Measurements from ENCODE around the gene PRKCH.

PRKCH gene

DNA sequence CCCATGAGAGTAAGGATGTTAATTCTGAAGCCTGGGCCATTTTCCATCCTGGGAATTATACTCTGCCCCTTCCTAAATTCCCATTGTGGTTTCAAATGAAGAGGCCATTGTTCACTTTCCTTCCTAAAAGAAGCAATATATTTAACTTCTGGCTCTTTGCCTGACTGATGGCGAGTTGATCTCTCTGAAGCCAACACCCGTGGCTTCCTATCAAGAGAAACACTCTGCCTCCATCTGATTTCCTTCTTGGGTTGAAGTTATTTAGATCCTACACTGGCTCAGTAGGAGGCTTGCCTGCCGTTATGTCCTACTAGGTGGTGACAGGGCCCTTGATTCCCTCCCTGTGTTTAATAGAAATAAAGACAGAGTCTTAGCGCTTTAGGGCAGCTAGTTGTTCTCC, 97.4 kb downstream of the PRKCH start:
- TF ChIP-seq, protein P1, sequence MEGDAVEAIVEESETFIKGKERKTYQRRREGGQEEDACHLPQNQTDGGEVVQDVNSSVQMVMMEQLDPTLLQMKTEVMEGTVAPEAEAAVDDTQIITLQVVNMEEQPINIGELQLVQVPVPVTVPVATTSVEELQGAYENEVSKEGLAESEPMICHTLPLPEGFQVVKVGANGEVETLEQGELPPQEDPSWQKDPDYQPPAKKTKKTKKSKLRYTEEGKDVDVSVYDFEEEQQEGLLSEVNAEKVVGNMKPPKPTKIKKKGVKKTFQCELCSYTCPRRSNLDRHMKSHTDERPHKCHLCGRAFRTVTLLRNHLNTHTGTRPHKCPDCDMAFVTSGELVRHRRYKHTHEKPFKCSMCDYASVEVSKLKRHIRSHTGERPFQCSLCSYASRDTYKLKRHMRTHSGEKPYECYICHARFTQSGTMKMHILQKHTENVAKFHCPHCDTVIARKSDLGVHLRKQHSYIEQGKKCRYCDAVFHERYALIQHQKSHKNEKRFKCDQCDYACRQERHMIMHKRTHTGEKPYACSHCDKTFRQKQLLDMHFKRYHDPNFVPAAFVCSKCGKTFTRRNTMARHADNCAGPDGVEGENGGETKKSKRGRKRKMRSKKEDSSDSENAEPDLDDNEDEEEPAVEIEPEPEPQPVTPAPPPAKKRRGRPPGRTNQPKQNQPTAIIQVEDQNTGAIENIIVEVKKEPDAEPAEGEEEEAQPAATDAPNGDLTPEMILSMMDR (IDR thresholded peaks at IDR 0.05; ENCODE audit: low read depth, low read length): no peak
- TF ChIP-seq POLR2A (IDR thresholded peaks at IDR 0.05; ENCODE audit: extremely low read depth, insufficient read length): no peak
- TF ChIP-seq, protein P2, sequence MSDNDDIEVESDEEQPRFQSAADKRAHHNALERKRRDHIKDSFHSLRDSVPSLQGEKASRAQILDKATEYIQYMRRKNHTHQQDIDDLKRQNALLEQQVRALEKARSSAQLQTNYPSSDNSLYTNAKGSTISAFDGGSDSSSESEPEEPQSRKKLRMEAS (IDR thresholded peaks at IDR 0.05; ENCODE audit: low read depth, low read length): no peak
- TF ChIP-seq MYC (IDR thresholded peaks at IDR 0.05; ENCODE audit: low read depth, low read length): no peak
- no peak for DNase-seq (ENCODE audit: low read depth)
- H3K4me3 ChIP-seq (ENCODE audit: low read depth, low read length): no peak overlapping the region

DNA sequence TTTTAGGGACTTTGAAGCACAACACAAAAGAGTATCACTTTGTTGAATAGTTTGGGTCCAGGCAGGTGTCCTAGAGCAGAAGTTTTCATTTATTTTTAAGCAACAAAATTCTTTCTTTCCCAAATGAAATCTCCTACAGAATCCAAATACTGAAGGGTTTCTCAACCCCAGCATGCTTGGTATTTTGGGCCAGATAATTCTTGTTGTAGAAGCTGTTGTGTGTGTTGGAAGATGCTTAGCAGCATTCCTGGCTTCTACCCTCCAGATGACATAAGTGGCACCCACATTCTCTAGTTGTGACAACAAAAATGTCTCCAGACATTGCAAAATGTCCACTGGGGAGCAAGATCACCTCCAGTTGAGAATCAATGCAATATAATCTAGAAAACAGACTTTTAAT, 97.8 kb downstream of the PRKCH start:
- no peak overlapping the region for H3K4me3 ChIP-seq (ENCODE audit: low read depth, low read length)
- no peak for DNase-seq (ENCODE audit: low read depth)
- TF ChIP-seq POLR2A (IDR thresholded peaks at IDR 0.05; ENCODE audit: extremely low read depth, insufficient read length) (no peak), MYC (IDR thresholded peaks at IDR 0.05; ENCODE audit: low read depth, low read length) (no peak)
- TF ChIP-seq, protein P2 (IDR thresholded peaks at IDR 0.05; ENCODE audit: low read depth, low read length): no peak
- TF ChIP-seq, protein P1 (IDR thresholded peaks at IDR 0.05; ENCODE audit: low read depth, low read length): no peak

DNA sequence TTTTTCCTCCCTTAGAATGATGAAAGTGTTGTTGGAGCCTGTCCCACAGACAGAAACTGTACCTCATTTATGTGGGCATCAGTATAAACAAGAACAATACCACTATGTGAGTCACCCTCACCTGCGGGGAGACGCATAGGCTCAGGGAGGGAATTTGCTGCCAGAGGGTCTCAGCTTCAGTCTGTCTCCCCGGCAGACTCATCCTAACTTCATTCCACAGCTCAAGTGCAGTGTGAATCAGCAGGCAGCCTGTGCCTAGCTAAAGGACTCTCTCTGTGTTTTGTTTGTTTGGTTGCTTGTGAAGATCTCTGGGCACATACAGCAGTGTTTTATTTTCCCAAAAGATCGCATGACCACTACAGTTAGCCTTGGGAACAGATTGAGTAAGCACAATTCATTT, 98.9 kb downstream of the PRKCH start:
- TF ChIP-seq MYC (IDR thresholded peaks at IDR 0.05; ENCODE audit: low read depth, low read length) (no peak), POLR2A (IDR thresholded peaks at IDR 0.05; ENCODE audit: extremely low read depth, insufficient read length) (no peak)
- TF ChIP-seq, protein P1 (IDR thresholded peaks at IDR 0.05; ENCODE audit: low read depth, low read length): no peak
- TF ChIP-seq, protein P2 (IDR thresholded peaks at IDR 0.05; ENCODE audit: low read depth, low read length): no peak
- DNase-seq (ENCODE audit: low read depth): no peak
- H3K4me3 ChIP-seq (ENCODE audit: low read depth, low read length): no peak overlapping the region

DNA sequence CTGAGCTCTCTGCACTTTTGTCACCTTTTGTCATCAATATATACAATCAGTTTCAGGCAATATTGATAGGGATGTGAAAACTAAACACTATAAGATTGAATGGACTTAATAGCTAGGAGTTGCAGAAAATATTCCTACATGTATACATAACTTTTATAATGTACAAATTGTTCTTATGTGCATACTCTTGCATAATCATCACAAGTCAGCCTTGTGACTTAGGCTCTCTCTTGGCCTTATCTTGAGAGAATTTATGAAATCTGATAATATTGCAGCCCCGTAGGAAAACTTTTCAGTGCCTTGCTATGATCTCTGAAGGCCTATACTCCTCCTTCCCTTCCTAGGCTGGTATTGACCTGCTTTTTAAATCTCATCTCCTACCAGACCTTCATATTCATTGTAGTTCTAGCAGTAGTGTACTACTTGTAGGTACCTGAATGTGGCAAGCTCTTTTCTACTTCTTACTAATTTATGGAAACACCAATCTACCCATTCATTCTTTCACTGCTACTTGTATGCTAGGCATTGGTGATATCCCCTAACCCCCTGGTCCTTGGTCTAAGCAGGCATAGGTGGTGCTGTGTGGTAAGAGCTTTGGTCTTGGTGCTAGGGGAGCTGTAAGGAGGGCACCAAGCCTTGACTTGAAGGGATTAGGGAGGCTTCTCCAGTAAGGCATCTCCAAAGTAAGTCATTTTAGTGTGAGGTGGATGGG, 100.0 kb downstream of the PRKCH start:
- DNase-seq (ENCODE audit: low read depth): no peak
- TF ChIP-seq POLR2A (IDR thresholded peaks at IDR 0.05; ENCODE audit: extremely low read depth, insufficient read length): no peak
- TF ChIP-seq, protein P1 (IDR thresholded peaks at IDR 0.05; ENCODE audit: low read depth, low read length): no peak
- no peak for TF ChIP-seq MYC (IDR thresholded peaks at IDR 0.05; ENCODE audit: low read depth, low read length)
- TF ChIP-seq, protein P2 (IDR thresholded peaks at IDR 0.05; ENCODE audit: low read depth, low read length): no peak
- H3K4me3 ChIP-seq (ENCODE audit: low read depth, low read length): no peak overlapping the region

DNA sequence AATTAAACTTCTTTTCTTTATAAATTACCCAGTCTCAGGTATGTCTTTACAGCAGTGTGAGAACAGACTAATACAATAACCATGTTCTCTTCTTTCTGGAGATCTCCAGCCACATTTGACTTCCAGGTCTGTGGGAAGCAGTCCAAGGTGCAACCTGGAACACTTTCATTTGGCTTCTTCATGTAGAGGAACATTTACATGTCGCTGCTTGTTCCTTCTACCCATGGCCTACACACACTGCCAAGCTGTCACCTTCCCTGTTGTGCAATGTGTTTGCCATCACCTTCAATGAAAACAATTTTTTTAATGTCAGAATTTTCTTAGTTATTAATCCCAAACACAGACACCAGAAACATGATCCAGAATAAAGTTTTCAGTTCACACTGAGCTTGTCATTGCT, 104.7 kb downstream of the PRKCH start:
- TF ChIP-seq POLR2A (IDR thresholded peaks at IDR 0.05; ENCODE audit: extremely low read depth, insufficient read length): no peak
- TF ChIP-seq MYC (IDR thresholded peaks at IDR 0.05; ENCODE audit: low read depth, low read length): no peak
- TF ChIP-seq, protein P1 (IDR thresholded peaks at IDR 0.05; ENCODE audit: low read depth, low read length): no peak
- TF ChIP-seq, protein P2 (IDR thresholded peaks at IDR 0.05; ENCODE audit: low read depth, low read length): no peak
- no peak for DNase-seq (ENCODE audit: low read depth)
- H3K4me3 ChIP-seq (ENCODE audit: low read depth, low read length): no peak overlapping the region

All from NB4 (cell line).